Gastrocnemius medialis (tissue), 4 donors: ENCODE results near the gene RBMS3.

Experiments
- POLR2A ChIP-seq, 2 donors: fragments of 450-650 bp; IDR thresholded peaks; one replicate each; pipeline ENCODE4 v1.6.1; 2017; ENCODE audit warnings: antibody characterized with exemption in 2 of 2, mild to moderate bottlenecking in 2 of 2, moderate library complexity in 2 of 2
- TF ChIP-seq, protein P1 (sequence below), 5 experiments: fragments of 450-650 bp in 3 of 5; fragments of 200-600 bp in 2 of 5; sonication (generic) in 2 of 5; IDR thresholded peaks in 4 of 5; conservative IDR thresholded peaks in 1 of 5; 1 replicate in 4 of 5; 2 replicates in 1 of 5; pipeline ENCODE4 v1.5.1; 2016 to 2019; ENCODE audit warnings: antibody characterized with exemption in 5 of 5, mild to moderate bottlenecking in 3 of 5, moderate library complexity in 3 of 5

DNA sequence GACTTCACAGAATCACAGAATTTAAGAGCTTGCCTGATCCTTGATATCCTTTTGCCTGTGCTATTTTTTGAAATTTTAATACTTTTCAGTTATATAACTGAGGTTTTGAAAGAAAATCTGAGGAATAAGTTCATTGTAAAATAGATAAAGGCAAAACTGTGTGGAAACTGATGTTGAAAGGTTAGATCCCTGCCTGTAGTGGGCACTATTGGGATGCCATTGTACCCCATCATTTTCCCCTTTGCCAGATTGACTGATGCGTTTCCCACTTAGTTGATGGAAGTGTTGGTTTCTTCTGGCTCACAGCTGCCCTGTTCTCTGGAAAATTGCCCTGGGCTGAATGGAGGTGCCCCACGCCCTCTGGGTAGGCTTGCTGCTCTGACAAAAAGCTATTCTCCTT lies 387.9 kb downstream of the RBMS3 start:
- no peak for TF ChIP-seq POLR2A (IDR thresholded peaks at IDR 0.05)
- TF ChIP-seq, protein P1, sequence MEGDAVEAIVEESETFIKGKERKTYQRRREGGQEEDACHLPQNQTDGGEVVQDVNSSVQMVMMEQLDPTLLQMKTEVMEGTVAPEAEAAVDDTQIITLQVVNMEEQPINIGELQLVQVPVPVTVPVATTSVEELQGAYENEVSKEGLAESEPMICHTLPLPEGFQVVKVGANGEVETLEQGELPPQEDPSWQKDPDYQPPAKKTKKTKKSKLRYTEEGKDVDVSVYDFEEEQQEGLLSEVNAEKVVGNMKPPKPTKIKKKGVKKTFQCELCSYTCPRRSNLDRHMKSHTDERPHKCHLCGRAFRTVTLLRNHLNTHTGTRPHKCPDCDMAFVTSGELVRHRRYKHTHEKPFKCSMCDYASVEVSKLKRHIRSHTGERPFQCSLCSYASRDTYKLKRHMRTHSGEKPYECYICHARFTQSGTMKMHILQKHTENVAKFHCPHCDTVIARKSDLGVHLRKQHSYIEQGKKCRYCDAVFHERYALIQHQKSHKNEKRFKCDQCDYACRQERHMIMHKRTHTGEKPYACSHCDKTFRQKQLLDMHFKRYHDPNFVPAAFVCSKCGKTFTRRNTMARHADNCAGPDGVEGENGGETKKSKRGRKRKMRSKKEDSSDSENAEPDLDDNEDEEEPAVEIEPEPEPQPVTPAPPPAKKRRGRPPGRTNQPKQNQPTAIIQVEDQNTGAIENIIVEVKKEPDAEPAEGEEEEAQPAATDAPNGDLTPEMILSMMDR (IDR thresholded peaks at IDR 0.05 in 4 of 5, conservative IDR thresholded peaks at IDR 0.05 in 1 of 5): no peak
